ENCODE measurements around the gene MGAT4C.

DNA sequence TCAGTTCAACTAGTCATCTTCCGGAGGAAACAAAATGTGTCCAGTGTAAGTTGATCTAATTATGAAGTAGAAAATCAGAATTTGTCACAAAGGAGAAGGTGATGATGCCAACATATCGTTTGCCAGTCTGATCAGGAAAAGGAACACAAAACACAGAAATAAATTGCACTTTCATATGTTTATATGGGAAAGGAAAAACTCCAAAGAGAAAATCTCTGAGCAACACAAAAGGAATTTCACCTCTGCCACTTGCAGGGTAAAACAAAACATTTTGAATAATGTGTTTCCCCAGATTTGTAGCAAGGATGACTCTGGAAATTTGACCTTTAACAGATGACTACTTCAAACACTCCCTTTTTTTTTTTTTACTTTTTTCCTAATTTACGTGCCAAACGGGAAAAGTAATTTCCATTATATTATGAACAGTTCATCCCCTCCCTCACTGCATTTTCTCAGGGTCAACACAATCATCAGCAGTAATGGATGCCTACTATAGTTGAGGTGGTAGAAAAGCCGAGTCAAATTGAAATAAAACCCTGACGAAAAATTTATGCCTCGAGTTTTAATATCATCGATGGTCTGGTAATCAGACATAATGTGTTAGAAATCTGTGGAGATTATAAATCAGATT lies 25.6 kb downstream of the MGAT4C start:
- TF ChIP-seq POLR2A (IDR thresholded peaks at IDR 0.05), result no peak
- TF ChIP-seq, protein P1, sequence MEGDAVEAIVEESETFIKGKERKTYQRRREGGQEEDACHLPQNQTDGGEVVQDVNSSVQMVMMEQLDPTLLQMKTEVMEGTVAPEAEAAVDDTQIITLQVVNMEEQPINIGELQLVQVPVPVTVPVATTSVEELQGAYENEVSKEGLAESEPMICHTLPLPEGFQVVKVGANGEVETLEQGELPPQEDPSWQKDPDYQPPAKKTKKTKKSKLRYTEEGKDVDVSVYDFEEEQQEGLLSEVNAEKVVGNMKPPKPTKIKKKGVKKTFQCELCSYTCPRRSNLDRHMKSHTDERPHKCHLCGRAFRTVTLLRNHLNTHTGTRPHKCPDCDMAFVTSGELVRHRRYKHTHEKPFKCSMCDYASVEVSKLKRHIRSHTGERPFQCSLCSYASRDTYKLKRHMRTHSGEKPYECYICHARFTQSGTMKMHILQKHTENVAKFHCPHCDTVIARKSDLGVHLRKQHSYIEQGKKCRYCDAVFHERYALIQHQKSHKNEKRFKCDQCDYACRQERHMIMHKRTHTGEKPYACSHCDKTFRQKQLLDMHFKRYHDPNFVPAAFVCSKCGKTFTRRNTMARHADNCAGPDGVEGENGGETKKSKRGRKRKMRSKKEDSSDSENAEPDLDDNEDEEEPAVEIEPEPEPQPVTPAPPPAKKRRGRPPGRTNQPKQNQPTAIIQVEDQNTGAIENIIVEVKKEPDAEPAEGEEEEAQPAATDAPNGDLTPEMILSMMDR (IDR thresholded peaks at IDR 0.05), result no peak
